ENCODE measurements around the gene GAS2. TPM values are rescaled to one million over a fixed set of nuclear protein-coding genes. Genes with fewer than 3 reads are reported as not detected.

Gene GAS2
- total and polyA plus RNA-seq, 2 donors (not counting 1 experiment from before 2014, with no cell fraction given): 0.27 to 1.2 TPM

DNA sequence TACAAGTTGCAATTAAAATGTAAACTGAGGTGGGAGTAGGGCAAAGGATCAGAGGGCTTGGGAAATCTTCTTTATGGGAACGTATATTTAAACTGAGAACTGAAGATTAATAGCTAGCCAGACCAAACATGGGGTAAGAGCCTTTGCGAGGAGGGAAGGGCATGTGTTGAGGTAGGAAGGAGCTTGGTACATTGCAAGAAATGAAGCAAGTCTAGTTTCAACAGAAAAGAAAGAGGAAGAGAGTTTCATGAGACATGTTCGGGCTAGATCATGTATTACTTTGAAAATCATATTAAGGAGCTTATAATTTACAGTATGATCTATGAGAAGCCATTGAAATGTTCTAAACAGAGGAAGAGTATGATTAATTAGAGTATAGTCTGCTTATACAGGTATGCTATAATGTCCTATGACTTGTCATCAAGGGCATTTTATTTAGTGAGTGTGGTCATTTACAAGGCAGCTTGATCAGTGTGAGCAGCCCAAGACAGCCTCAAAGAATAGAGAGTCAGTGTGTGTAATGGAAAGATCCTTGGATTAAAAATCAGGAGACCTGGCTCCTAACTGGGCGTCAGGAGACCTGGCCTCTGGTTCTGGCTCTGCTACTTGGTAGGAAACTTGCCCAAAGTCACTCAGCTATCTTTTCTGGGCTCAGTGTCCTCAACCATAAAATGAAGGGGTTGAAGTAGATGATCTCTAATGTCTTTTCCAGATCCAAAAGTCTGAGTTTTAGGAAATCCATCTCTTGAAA is 10.9 kb downstream of the GAS2 start:
- DNase-seq (ENCODE audit: low read depth in 2 of 2): no peak
- TF ChIP-seq, protein P1, sequence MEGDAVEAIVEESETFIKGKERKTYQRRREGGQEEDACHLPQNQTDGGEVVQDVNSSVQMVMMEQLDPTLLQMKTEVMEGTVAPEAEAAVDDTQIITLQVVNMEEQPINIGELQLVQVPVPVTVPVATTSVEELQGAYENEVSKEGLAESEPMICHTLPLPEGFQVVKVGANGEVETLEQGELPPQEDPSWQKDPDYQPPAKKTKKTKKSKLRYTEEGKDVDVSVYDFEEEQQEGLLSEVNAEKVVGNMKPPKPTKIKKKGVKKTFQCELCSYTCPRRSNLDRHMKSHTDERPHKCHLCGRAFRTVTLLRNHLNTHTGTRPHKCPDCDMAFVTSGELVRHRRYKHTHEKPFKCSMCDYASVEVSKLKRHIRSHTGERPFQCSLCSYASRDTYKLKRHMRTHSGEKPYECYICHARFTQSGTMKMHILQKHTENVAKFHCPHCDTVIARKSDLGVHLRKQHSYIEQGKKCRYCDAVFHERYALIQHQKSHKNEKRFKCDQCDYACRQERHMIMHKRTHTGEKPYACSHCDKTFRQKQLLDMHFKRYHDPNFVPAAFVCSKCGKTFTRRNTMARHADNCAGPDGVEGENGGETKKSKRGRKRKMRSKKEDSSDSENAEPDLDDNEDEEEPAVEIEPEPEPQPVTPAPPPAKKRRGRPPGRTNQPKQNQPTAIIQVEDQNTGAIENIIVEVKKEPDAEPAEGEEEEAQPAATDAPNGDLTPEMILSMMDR (conservative IDR thresholded peaks at IDR 0.05 in 1 of 2, IDR thresholded peaks at IDR 0.05 in 1 of 2; ENCODE audit: low read depth in 1 of 2, low read length in 2 of 2): no peak
- no peak for TF ChIP-seq EZH2 (IDR thresholded peaks at IDR 0.05; ENCODE audit: low read length, missing control alignments)
- H3K9me3 ChIP-seq (ENCODE audit: control insufficient read depth, insufficient read depth, low read depth, low read length): no peaks in the 10 kb centered on the region
- H3K4me3 ChIP-seq (replicated peaks in 1 of 4; ENCODE audit: control extremely low read depth in 1 of 4, insufficient read depth in 1 of 4, low read depth in 3 of 4, low read length in 4 of 4): no peak overlapping the region
- no peaks in the 10 kb centered on the region for H4K20me1 ChIP-seq (ENCODE audit: control insufficient read depth, extremely low read depth, insufficient read depth, low read length)
- no peak overlapping the region for H3K27ac ChIP-seq (ENCODE audit: insufficient read depth, low read length)
- no peak overlapping the region for H2AFZ ChIP-seq (ENCODE audit: low read length)
- no peaks in the 10 kb centered on the region for H3K36me3 ChIP-seq (ENCODE audit: control insufficient read depth, insufficient read depth, low read length)
- no peak overlapping the region for H3K9ac ChIP-seq (ENCODE audit: insufficient read depth, low read length)
- no peaks in the 10 kb centered on the region for H3K27me3 ChIP-seq (ENCODE audit: control insufficient read depth, insufficient read depth, low read length)
- no peaks in the 10 kb centered on the region for H3K79me2 ChIP-seq (ENCODE audit: control insufficient read depth, insufficient read depth, low read length)
- H3K4me1 ChIP-seq (ENCODE audit: control insufficient read depth, extremely low read depth, insufficient read depth, low read length): no peaks in the 10 kb centered on the region
- no peak overlapping the region for H3K4me2 ChIP-seq (ENCODE audit: extremely low read depth, insufficient read depth, low read length)

DNA sequence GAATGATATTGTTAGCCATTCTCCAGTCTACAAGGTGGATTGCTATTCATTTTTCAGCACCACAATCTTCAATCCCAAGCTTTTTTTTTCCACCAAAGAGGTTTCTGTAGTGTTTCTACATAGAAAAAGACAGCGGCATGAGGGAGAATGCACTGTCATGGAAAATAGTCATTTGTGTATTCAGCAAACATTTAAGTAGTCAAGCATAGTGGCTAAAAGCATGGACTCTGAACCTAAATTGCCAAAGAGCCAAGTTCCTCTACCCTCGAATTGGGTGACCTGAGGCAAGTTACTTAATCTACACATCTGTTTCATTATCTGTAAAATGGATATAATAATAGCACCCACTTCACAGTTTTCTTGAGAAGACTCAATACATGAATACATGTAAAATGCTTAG is 14.2 kb downstream of the GAS2 start:
- H3K27ac ChIP-seq (ENCODE audit: insufficient read depth, low read length): no peak overlapping the region
- no peak overlapping the region for H3K9ac ChIP-seq (ENCODE audit: insufficient read depth, low read length)
- H3K79me2 ChIP-seq (ENCODE audit: control insufficient read depth, insufficient read depth, low read length): no peaks in the 10 kb centered on the region
- no peak overlapping the region for H2AFZ ChIP-seq (ENCODE audit: low read length)
- TF ChIP-seq, protein P1 (conservative IDR thresholded peaks at IDR 0.05 in 1 of 2, IDR thresholded peaks at IDR 0.05 in 1 of 2; ENCODE audit: low read depth in 1 of 2, low read length in 2 of 2): no peak
- TF ChIP-seq EZH2 (IDR thresholded peaks at IDR 0.05; ENCODE audit: low read length, missing control alignments): no peak
- H3K36me3 ChIP-seq (ENCODE audit: control insufficient read depth, insufficient read depth, low read length): no peaks in the 10 kb centered on the region
- no peaks in the 10 kb centered on the region for H3K27me3 ChIP-seq (ENCODE audit: control insufficient read depth, insufficient read depth, low read length)
- no peak overlapping the region for H3K4me3 ChIP-seq (replicated peaks in 1 of 4; ENCODE audit: control extremely low read depth in 1 of 4, insufficient read depth in 1 of 4, low read depth in 3 of 4, low read length in 4 of 4)
- H3K4me2 ChIP-seq (ENCODE audit: extremely low read depth, insufficient read depth, low read length): no peak overlapping the region
- H3K9me3 ChIP-seq (ENCODE audit: control insufficient read depth, insufficient read depth, low read depth, low read length): no peaks in the 10 kb centered on the region
- H4K20me1 ChIP-seq (ENCODE audit: control insufficient read depth, extremely low read depth, insufficient read depth, low read length): no peaks in the 10 kb centered on the region
- no peak for DNase-seq (ENCODE audit: low read depth in 2 of 2)
- no peaks in the 10 kb centered on the region for H3K4me1 ChIP-seq (ENCODE audit: control insufficient read depth, extremely low read depth, insufficient read depth, low read length)

DNA sequence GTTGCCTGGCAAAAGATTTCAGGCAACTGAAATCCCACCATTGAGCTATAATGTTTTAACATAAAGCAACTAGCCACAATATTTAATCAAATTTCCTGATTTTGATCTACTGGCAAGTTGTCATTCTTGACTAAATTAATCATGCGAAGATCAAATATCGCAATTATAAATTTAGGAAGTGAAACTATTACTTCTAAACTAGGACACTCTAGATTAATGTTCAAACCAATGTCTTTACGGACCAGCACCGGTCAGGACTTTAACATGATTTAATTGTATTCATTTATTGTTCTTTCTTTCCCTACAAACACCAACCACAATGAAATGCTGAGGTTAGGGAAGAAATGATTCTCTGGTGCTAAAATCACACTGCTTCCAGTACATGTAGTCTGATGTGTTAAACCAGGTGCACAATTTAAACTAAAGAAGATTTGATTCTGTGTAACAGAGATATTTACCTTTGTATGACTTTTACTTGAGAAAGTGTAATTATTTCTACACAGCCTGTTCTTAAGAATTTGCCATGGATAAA is 14.9 kb downstream of the GAS2 start:
- Histone ChIP-seq H3K9me3 (ENCODE audit: control insufficient read depth, insufficient read depth, low read depth, low read length) (no peaks in the 10 kb centered on the region), H3K27me3 (ENCODE audit: control insufficient read depth, insufficient read depth, low read length) (no peaks in the 10 kb centered on the region), H3K27ac (ENCODE audit: insufficient read depth, low read length) (no peak overlapping the region), H3K36me3 (ENCODE audit: control insufficient read depth, insufficient read depth, low read length) (no peaks in the 10 kb centered on the region), H4K20me1 (ENCODE audit: control insufficient read depth, extremely low read depth, insufficient read depth, low read length) (no peaks in the 10 kb centered on the region), H3K9ac (ENCODE audit: insufficient read depth, low read length) (no peak overlapping the region), H3K79me2 (ENCODE audit: control insufficient read depth, insufficient read depth, low read length) (no peaks in the 10 kb centered on the region), H3K4me2 (ENCODE audit: extremely low read depth, insufficient read depth, low read length) (no peak overlapping the region), H2AFZ (ENCODE audit: low read length) (no peak overlapping the region), H3K4me3 (replicated peaks in 1 of 4; ENCODE audit: control extremely low read depth in 1 of 4, insufficient read depth in 1 of 4, low read depth in 3 of 4, low read length in 4 of 4) (no peak overlapping the region), H3K4me1 (ENCODE audit: control insufficient read depth, extremely low read depth, insufficient read depth, low read length) (no peaks in the 10 kb centered on the region)
- no peak for DNase-seq (ENCODE audit: low read depth in 2 of 2)
- no peak for TF ChIP-seq EZH2 (IDR thresholded peaks at IDR 0.05; ENCODE audit: low read length, missing control alignments)
- TF ChIP-seq, protein P1 (conservative IDR thresholded peaks at IDR 0.05 in 1 of 2, IDR thresholded peaks at IDR 0.05 in 1 of 2; ENCODE audit: low read depth in 1 of 2, low read length in 2 of 2): no peak

All from fibroblast of lung (primary cell).